ENCODE measurements around the gene GAS2.

Gene GAS2

DNA sequence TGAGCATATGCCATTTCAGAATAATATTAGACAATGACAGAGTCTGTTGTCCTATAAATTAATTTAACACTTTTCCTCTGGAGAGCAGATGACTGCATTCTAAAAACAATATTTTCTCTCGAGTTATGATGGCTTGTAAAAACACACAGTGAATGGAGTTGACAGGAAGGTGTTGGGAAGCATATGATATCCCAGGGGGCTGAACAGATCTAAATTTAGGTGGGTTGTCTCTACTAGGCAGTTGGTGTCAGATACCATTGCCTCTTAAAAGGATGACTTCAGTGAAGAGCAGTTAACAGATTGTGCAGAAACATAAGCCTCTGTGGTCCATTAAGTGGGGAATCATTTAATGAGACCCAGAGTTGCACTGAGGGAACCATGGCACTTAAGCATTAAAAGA is 132.5 kb downstream of the GAS2 start:
- DNase-seq (ENCODE audit: extremely low read depth, low read depth) = no peak
- TF ChIP-seq, protein P1, sequence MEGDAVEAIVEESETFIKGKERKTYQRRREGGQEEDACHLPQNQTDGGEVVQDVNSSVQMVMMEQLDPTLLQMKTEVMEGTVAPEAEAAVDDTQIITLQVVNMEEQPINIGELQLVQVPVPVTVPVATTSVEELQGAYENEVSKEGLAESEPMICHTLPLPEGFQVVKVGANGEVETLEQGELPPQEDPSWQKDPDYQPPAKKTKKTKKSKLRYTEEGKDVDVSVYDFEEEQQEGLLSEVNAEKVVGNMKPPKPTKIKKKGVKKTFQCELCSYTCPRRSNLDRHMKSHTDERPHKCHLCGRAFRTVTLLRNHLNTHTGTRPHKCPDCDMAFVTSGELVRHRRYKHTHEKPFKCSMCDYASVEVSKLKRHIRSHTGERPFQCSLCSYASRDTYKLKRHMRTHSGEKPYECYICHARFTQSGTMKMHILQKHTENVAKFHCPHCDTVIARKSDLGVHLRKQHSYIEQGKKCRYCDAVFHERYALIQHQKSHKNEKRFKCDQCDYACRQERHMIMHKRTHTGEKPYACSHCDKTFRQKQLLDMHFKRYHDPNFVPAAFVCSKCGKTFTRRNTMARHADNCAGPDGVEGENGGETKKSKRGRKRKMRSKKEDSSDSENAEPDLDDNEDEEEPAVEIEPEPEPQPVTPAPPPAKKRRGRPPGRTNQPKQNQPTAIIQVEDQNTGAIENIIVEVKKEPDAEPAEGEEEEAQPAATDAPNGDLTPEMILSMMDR (IDR thresholded peaks at IDR 0.05; ENCODE audit: low read depth, low read length) = no peak

DNA sequence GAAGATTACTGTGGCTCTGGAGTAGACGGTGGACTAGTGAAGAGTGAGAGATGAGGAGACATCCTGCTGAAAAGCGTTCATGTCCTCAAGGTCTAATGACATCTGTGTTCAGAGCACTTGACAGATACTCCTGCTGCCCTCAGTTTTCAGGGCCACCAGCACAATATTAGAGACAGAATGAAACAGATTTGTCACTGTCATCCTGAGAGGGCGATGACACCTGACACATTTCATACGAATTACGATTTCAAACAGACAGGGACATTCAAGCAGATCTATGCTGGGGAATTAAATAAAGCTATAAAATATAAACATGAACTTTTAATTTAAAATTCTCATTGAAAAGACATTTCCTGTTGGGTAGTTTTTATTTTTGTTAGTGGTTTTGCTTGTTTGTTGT is 134.1 kb downstream of the GAS2 start:
- no peak for DNase-seq (ENCODE audit: extremely low read depth, low read depth)
- TF ChIP-seq, protein P1 (IDR thresholded peaks at IDR 0.05; ENCODE audit: low read depth, low read length) = no peak

DNA sequence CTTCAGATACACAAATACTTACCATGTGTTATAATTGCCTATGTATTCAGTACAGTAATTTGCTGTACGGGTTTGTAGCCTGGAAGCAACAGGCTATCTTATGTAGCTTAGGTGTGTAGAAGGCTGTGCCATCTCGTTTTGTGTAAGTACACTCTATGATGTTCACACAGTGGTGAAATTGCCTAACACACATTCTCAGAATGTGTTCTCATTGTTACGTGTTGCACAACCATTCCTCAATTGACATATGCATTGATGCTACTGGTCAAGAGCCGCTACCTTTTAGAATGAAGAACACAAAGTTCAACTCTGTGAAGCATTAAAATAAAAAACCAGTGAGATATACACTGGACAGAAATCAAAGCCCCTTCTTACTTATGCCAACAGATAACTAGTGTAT is 136.4 kb downstream of the GAS2 start:
- TF ChIP-seq, protein P1 (IDR thresholded peaks at IDR 0.05; ENCODE audit: low read depth, low read length) = no peak

DNA sequence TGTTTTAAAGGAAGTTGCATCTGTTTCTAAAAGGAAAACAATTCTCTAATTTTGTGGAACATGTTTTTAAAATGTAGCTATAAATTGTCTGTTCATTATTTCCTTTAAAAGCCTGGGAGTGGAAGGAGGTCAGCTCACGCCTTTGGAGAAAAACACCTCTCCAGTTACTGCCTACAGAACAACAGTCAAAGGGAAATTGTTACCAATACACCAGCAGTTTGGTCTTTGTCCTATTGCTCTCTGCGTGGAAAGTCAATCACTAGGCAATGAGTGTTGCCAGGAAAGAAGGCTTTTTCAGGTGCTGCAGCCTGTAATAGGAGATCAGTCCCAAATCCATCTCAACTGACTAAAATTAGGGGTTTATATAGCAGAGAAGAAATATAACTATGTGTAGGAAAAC is 141.0 kb downstream of the GAS2 start:
- TF ChIP-seq, protein P1 (IDR thresholded peaks at IDR 0.05; ENCODE audit: low read depth, low read length) = no peak

More for the DNA sequence above, 136.4 kb downstream of the GAS2 start:
- DNase-seq (ENCODE audit: extremely low read depth, low read depth) = no peak

DNA sequence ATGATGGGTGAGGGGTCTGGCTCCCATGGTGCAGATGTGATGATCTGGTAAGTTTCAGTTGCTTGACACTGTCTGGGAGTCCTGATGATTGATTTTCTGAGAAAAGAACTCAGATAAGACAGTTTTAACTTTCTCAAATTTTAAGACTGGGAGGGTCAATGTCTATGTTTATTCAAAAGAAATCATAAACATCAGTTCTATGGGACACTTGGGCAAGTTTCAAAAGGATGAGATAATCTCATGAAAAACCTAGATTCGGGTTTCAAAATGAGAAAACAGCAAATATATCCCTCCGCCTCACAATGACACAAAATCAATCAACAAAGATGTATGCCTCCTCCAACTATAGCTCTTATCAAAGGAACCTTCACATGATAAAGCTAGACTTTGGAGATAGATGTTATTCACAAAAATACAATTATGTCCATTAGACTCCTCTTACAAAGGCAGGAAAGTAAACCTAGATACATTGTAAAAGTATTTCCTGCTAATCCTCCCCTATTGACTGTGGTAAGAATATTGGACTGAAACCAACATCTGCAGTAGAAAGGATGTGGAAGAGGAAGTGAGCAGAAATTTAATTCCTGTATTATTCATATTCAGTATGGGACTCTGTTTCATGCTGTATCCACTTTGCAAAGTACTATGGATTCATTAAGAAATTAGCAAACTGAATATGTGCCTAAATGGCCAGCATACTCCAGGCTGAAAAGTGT is 141.6 kb downstream of the GAS2 start:
- DNase-seq (ENCODE audit: extremely low read depth, low read depth) = no peak
- TF ChIP-seq, protein P1 (IDR thresholded peaks at IDR 0.05; ENCODE audit: low read depth, low read length) = no peak

More for the DNA sequence above, 141.0 kb downstream of the GAS2 start:
- no peak for DNase-seq (ENCODE audit: extremely low read depth, low read depth)

DNA sequence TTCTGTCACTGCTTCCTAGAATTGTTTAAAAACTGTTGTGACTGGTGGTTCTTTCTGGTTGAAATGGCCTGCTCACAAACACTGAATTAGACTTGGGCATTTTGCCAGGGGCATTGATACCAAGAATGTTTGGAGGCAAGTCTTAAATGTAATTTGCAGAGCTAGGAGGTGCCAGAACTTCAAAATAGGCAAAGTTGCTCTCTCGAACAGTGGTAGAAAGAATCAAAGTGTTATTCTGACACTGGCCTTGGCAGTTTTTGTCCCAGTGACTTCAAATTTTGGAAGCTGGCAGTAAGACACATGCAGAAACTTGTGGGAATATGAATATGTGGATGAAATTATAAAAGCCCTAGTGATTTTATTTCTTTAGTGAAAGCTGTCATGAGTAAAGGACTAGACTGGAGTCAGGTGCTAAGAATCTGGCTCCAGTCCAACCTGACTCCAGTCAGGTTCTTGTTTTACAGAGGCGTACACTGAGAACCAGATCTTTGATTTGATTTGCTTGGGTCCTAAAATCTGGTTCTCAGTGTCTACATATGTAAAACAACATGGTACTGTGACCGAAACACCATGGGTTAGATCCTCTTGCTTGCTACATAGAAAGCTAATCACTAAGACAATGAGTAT is 142.3 kb downstream of the GAS2 start:
- DNase-seq (ENCODE audit: extremely low read depth, low read depth) = no peak
- TF ChIP-seq, protein P1 (IDR thresholded peaks at IDR 0.05; ENCODE audit: low read depth, low read length) = no peak

DNA sequence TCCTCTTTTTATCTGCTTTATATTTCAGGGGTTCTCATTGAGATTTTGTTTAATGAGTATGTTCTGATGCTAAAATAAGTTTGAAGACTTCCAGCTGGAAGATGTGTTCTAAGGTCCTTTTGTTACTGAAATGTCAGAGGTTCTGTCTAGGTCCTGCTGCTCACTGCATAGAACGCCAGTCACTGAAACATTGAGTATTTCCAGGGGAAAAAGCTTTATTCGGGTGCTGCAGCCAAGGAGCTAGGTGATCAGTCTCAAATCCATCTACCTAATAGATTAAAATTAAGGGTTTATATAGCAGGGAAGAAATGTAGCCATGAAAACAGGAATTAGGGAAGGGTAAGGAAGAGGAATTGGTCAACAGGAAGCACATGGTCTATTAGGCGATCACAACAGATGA is 143.5 kb downstream of the GAS2 start:
- no peak for DNase-seq (ENCODE audit: extremely low read depth, low read depth)
- TF ChIP-seq, protein P1 (IDR thresholded peaks at IDR 0.05; ENCODE audit: low read depth, low read length) = no peak

All from AG09319 (cell line).